ENCODE measurements around the gene LMNTD2.

The LMNTD2 gene

GRCh38 chr11:515131-515530 is 45.4 kb downstream of the LMNTD2 start:
- Mint-ChIP-seq H3K4me1 (no peaks in the 10 kb centered on the region), H3K36me3 (ENCODE audit: low read depth) (peaks cover 65% of the 10 kb centered on the region), H3K27ac (no peak overlapping the region), H3K9me3 (peaks cover 34% of the 10 kb centered on the region), H3K27me3 (ENCODE audit: low read depth, poor library complexity) (peaks cover 6% of the 10 kb centered on the region), H3K4me3 (no peak overlapping the region)
- no peak for DNase-seq
- TF ChIP-seq, protein P1, sequence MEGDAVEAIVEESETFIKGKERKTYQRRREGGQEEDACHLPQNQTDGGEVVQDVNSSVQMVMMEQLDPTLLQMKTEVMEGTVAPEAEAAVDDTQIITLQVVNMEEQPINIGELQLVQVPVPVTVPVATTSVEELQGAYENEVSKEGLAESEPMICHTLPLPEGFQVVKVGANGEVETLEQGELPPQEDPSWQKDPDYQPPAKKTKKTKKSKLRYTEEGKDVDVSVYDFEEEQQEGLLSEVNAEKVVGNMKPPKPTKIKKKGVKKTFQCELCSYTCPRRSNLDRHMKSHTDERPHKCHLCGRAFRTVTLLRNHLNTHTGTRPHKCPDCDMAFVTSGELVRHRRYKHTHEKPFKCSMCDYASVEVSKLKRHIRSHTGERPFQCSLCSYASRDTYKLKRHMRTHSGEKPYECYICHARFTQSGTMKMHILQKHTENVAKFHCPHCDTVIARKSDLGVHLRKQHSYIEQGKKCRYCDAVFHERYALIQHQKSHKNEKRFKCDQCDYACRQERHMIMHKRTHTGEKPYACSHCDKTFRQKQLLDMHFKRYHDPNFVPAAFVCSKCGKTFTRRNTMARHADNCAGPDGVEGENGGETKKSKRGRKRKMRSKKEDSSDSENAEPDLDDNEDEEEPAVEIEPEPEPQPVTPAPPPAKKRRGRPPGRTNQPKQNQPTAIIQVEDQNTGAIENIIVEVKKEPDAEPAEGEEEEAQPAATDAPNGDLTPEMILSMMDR (IDR thresholded peaks at IDR 0.05): no peak

DNA sequence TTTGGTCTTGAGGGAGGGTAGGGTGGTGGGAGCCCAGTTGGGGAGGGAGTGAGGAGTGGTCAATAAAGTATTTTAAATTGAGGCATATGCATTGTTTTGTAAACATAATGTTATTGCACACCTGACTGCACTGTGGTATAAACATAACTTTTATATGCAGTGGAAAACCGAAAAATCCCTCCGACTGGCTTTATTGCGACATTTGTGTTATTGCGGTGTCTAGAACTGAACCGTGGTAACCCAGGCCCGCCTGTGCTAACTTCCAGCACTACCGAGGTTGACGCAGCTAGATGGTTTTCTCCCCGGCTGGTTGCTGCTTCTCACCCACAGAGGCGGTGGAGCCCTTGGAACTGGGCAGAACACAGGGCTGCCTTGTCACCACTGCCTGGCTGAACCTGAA is 45.9 kb downstream of the LMNTD2 start:
- Mint-ChIP-seq H3K9me3 (peaks cover 34% of the 10 kb centered on the region), H3K27ac (no peak overlapping the region), H3K4me3 (no peak overlapping the region), H3K36me3 (ENCODE audit: low read depth) (peaks cover 70% of the 10 kb centered on the region), H3K27me3 (ENCODE audit: low read depth, poor library complexity) (peaks cover 6% of the 10 kb centered on the region), H3K4me1 (no peaks in the 10 kb centered on the region)
- DNase-seq: no peak
- TF ChIP-seq, protein P1 (IDR thresholded peaks at IDR 0.05): no peak

DNA sequence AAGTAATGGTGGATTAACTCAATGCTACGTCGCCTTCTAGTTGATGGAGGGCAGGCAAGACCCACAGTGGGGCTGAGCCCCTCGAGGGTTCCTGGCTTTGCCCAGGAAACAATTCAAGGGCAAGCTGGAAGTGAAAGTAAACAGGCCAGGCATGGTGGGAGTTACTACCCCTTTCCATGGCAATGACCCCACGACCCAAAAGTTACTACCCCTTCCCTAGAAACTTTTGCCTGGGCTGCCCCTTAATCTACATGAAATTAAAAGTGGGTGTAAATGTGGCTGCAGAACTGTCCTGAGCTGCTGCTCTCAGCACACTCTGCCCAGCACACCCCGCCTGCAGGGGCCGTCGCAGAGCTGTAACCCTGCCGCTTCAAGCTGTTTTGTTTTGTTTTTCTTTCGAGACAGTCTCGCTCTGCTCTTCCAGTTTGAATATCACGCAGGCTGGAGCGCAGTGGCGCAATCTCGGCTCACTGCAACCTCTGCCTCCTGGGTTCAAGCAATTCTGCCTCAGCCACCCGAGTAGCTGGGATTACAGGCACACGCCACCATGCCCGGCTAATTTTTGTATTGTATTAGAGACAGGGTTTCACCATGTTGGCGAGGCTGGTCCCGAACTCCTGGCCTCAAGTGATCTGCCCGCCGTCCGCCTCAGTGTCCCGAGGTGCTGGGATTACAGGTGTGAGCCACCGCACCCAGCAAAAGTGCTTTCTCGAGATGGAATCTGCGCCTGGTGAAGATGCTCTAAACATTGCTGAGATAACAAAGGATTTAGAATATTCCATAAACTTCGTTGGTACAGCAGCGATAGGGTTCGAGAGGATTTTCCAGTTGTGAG is 47.6 kb downstream of the LMNTD2 start:
- Mint-ChIP-seq H3K27me3 (ENCODE audit: low read depth, poor library complexity) (peaks cover 2% of the 10 kb centered on the region), H3K36me3 (ENCODE audit: low read depth) (peaks cover 74% of the 10 kb centered on the region), H3K4me1 (no peaks in the 10 kb centered on the region), H3K27ac (peak overlapping the region; percentile 15), H3K9me3 (peaks cover 24% of the 10 kb centered on the region), H3K4me3 (no peak overlapping the region)
- TF ChIP-seq, protein P1 (IDR thresholded peaks at IDR 0.05): no peak
- no peak for DNase-seq

- Mint-ChIP-seq H3K9me3 (no peaks in the 10 kb centered on the region), H3K27ac (no peak overlapping the region), H3K4me1 (peaks cover 19% of the 10 kb centered on the region), H3K36me3 (ENCODE audit: low read depth) (peaks cover 43% of the 10 kb centered on the region), H3K27me3 (ENCODE audit: low read depth, poor library complexity) (no peaks in the 10 kb centered on the region), H3K4me3 (peak overlapping the region; percentile 49)
- TF ChIP-seq, protein P1 (IDR thresholded peaks at IDR 0.05): no peak
- no peak for DNase-seq
Observed at GRCh38 chr11:508956-509355, 51.6 kb downstream of the LMNTD2 start.

DNA sequence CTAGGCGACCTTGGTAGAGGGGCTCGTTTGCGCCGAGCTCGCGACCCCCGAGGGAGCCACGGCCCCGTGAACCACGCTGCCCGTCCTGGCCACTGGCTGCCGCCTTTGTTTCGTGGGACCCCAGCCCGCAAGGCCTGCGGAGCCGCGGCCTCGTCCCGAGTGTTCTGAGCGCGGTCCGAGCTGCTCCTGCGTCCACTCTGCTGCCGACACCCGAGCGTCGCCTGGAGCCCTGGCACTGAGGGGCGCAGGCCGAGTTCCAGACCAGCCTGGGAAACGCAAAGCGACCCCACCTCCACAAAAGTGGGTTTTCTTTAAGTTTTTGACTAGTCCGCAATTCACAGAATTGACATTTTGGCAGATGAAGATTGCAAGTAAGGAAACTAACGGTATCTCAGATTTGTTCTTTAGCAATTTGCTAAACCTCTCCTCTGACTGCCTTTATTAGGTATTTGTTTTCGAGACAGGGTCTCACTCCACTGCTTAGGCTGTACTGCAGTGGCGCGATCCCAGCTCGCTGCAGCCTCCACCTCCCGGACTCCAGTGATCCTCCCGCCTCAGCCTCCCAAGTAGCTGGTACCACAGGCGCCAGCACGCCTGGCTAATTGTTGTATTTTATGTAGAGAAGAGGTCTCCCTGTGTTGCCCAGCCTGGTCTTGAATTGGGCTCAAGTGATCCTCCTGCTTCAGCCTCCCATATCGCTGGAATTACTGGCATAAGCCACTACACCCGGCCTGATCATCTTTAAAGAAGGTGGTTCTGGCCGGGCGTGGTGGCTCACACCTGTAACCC is 52.6 kb downstream of the LMNTD2 start:
- Mint-ChIP-seq H3K9me3 (no peaks in the 10 kb centered on the region), H3K27ac (no peak overlapping the region), H3K27me3 (ENCODE audit: low read depth, poor library complexity) (no peaks in the 10 kb centered on the region), H3K4me1 (peaks cover 19% of the 10 kb centered on the region), H3K36me3 (ENCODE audit: low read depth) (peaks cover 34% of the 10 kb centered on the region), H3K4me3 (peak overlapping the region; percentile 97)
- no peak for DNase-seq
- TF ChIP-seq, protein P1 (IDR thresholded peaks at IDR 0.05): no peak
